Nucleus accumbens (tissue), 56 donors: Measurements from ENCODE around the gene GRK5.

ENCODE experiments used
- DNase-seq, 56 donors: peaks; one replicate each; lab custom pipeline; 2025; lab: John Stamatoyannopoulos, UW

GRK5 gene

DNA sequence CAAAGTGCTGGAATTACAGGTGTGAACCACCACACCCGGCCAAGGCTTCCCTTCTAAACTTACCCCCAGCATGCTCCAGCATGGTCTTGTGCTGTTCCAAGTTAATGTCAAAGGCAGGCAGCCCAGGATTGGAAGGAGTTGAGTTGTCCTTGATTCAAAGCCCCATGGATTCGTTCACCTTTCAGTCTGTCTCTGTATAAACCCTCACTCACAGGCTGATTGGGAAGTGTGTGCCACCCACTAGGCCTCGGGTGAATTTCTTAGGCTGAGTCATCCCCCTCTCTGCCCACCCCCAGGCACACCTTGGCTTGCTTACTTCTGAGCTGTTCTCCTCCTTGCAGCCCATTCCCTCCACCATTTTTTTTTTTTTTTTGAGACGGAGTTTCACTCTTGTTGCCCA, 15.5 kb upstream of the GRK5 start:
- DNase-seq = peak in 19 of 56 donors; percentile 1 to 60 (median 27)

DNA sequence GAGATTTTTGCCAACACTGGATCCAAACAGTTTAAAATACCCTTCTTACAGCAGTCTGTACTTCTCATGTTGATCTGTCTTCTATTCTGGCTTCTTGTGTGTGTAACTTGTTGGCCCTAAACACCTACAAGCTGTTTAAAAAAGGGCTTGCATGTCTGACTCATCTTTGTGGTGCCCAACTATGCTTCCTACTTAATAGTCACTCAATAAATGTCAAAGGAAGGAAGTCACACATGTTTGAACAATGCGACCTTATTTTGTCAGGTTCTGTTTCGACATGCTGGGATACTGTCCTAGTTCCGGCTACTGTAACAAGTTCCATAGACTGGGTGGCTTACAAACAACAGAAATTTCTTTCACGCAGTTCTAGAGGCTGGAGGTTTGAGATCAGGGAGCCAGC, 9.4 kb upstream of the GRK5 start:
- no peak for DNase-seq

DNA sequence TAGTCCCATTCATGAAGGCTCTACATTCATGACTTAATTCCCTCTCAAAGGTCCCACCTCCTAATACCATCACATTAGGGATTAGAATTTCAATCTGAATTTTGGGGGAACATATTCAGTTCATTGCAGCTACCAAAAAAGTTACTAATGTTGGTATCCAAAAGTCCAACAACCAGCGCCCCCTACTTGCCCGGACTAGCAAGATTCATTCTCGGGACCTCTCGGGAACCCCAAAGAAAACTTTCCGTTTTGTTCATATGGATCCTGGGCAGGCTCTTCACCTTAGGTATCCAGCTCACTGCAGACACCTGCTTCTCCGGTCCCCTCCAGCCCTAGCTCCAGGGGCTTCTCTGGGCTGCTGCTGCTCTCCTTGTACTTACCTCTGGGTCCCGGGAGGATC, 8.9 kb upstream of the GRK5 start:
- DNase-seq = peak in 2 of 56 donors; percentile 11 to 28

DNA sequence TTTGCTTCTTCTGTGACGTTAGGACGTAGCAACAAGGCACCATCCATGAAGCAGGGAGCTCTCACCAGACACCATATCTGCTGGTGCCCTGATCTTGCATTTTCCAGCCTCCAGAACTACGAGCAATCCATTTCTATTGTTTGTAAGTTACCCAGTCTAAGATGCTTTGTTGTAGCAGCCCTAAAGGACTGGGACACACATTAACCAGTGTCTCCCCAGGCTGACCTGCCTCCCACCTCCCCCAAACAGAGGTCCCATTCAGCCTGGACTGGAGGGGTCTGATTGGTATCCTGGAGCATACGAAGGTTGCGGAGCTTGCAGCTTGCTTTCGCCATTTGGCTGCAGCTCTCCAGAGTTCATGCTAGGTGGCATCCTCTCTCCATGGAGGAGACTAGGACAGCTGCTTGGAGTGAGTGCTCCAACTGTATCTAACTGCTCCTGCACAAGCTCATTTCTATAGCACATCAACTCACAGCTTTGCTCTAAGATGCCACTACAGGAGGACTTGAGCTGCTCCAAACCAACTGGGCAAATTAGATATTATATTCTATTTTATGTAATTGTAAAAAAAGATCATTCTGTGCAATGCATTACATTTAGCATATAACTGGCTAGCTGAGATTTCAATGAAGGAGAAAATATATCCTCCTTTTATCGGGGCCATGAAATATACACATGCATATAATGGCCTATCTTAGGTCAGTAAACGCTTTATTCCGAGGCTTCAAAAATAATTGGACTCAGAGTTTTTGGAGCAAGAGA, 8.0 kb upstream of the GRK5 start:
- DNase-seq = peak in 55 of 56 donors; percentile 8 to 84 (median 44)

- no peak for DNase-seq
Measured at GRCh38 chr10:119201233-119201632, 6.1 kb upstream of the GRK5 start.

DNA sequence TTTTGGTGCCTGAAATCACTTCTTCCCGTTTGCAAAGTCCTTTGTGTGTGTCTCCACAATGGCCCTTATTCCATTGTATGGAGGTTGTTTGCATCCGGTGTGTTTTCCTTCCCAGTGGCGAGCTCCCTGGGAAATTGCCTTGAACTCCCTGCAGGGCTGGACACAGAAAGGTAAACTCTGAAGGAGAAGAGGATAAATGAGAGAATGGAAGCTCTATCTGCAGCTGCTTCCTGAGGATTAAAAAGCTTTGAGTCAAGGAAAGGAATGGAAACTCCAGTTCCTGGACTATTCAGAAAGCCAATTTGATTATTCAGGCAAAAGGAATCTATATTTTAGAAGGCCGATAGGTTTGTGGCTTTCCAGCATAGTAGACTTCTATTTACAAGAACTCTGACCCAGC, 4.4 kb upstream of the GRK5 start:
- no peak for DNase-seq

- peak in 30 of 56 donors; percentile 3 to 63 (median 36) for DNase-seq
Measured at GRCh38 chr10:119205894-119206602, 1.3 kb upstream of the GRK5 start.

DNA sequence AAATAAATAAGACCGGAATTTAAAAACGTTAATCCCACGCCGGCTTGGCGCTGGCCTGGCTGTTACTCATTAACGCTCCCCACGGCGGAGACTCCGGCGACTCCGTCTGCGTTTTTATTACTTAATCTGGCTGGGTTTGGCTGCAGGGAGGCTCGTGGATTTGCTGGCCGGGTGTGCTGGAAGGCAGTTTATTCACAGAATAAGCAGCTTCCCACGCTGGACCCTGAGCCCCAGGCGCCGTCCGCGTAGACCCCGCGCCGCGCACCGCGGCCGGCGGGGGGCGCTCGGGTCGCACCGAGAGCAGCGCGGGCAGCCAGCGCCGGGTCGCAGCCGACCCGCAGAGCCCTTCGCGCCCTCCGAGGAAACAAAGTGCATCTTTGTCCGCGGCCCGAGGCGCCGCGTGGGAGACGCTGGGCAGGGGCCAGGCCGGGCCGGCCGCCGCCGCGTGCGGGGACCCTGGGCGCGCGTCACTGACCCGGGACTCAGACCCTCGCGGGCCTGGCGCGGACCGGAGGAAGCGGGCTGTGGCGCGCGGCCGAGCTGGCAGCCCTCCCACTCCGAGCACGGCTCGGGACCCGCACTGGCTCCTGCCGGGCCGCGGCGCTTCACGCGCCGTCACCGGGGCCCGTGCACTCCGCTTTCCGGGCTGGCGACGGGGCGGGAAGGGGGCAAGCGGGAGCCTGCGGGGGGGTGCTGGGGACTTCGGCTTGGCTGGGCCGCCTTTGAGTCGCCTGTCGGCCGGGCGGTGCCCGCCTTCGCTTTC, 587 bp upstream of the GRK5 start:
- DNase-seq = peak in 53 of 56 donors; percentile 4 to 87 (median 67)

DNA sequence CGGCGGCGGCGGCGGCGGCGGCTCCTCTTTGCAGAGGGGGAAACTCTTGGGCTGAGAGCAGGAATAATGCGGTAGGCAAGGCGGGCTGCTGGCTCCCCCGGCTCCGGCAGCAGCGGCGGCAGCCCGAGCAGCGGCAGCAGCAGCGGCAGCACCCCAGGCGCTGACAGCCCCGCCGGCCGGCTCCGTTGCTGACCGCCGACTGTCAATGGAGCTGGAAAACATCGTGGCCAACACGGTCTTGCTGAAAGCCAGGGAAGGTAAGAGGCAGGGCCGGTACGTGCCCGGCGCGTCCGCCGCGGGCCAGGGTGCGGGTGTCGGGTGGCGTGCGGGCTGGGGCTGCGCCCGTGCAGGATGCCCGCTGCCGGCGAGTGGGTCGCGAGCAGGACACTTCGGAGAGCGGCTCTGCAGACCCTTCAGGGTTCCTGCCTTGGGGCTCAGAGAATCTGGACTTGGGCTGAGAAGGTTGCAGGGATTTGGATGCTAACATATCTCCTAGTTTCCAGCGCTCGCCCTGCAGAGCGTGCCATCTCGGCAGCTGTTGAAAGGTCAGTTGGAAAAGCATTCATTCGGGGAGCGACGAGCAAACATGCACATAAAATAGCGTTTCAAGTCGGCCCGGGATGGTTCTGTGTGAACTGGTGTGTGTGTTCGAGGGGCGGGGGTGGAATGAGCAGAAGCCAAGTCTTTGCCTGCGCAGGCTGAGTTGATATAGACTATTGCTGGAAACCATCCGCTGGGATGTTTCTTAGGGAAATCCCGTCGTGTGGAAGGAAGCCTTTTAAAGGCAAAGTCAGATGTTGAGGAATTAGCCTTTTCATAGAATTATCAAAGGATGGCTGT, 562 bp downstream of the GRK5 start:
- peak in 47 of 56 donors; percentile 7 to 77 (median 53) for DNase-seq

DNA sequence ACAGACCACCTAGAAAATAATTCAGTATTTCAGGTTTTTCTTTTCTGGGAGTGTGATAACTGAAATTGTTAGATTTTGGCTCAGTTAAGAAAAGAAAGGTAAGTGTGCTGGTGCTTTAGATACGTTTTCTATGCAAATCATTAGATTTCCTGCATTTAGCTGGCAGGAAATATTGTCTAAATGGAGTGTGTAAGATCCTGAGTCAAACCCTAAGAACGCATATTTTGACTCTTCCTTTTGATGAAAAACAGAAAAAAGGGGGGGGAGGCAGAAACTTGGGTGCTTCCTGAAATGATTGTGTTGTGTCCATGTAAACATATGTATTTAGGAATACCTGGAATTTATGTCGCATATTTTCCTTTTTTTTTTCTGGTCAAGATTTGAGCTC, 1.2 kb downstream of the GRK5 start:
- DNase-seq = no peak

GRCh38 chr10:119209035-119209735, 1.8 kb downstream of the GRK5 start:
- peak in 47 of 56 donors; percentile 1 to 77 (median 24) for DNase-seq

DNA sequence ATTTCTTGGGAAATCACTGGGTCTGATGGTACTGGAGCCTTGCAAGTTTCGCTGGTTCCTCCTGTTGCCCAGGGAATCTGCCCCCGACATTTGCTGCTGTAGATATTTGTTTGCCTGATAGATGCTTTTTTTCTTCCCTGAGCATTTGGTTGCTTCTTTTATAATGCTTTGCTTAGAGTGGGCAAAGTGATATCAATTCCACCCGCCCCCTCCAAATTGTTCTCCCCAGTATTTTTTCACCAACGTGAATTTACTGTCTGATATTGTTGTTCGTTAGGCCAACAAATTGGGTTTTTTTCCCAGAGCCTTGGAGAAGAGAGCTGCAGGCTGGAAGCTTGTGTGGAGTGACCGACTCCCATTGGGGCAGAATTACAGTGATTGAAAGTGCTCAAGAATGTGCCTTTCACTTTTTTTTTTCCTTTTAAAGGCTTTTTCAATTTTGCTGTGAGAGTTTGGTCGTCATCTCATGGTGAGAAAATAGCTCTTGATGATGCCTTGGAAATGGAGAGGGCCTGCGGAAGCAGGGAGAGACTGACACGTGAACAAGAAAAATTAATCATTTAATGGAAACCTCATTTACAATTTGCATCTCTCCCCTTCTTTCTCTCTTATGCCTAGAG, 2.5 kb downstream of the GRK5 start:
- DNase-seq = peak in 2 of 56 donors; percentile 14 to 25

DNA sequence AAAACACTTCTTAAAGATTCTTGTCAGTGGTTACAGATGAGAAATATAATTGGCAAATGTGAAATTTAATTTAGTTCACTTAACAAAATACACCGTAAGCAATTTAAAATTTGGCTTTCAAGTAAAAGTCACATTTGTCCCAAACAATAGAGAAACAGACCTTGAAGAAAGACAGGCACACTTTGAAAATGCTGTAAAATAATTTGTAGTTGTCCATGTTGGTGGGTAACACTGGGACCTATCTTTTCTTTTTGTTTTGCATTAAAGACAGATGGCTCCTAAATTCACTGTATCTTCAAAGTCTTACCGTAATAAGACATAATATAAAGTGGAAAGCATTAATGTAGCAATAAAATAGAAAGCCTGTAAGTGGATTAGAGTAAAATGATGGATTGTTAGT, 3.3 kb downstream of the GRK5 start:
- no peak for DNase-seq

DNA sequence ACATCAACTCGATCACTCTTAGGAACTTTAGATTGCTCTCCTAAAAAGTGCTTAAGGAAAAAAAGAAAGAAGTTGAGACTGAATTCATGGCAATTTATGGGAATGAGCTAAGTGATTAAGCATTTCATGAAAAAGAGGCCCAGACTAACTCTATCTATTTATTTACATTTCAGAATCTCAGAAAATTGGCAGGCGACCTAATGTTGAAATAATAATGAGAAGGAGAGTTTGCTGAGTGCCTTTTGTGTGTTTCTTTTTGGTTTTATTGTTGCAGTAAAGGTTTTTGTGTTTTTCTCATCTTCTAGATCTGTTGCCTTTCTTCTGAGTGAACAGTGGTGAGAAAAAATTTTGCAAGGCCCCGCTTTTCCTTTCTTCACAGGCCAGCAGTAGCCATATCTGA, 3.8 kb downstream of the GRK5 start:
- no peak for DNase-seq

GRCh38 chr10:119211625-119212441, 4.5 kb downstream of the GRK5 start:
- no peak for DNase-seq

DNA sequence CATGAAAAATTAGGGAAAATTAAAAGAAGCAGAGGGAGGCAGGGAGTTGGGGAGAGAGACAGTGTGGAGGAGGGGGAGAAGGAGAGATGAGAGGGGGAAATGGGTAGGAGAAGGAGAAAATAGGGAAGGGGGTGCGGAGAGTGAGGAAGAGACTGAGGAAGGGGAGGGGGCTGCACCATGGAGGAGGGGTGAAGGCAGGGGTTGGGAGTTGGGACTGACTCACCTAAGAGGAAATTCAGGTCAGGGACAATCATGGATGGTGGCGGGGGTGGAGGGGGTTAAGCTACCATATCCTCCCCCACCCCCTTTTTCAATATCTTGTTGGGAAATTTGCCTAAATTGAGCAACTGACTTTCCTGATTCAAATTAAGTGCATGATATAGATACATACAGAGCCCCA, 8.0 kb downstream of the GRK5 start:
- DNase-seq = no peak

- DNase-seq = no peak
Measured at GRCh38 chr10:119216127-119216526, 8.8 kb downstream of the GRK5 start.

DNA sequence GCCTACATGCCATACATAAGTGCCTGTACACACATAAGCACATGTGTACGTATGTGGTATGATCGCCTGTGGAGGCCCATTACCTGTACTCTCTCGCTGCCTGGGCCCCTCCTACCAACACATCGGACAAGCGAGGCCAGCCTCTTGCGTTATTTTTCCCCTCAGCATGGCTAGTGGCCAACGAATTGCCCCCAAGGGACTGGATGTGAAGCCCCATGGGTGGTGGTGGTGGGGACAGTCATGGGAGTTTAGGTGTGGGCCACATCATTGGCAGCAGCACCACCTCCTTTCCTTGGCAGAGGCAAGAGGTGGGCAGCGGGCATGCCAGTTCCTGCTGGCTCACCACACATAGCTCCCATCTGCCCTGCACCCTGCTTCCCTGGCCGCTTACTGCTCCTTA, 10.0 kb downstream of the GRK5 start:
- DNase-seq = no peak
